Right forelimb (tissue), 1 donor: ENCODE results near the gene SLFN13.
"Not testable (repeated sequence)": the region's sequence is repeated elsewhere in the genome, so short reads cannot be mapped to it uniquely, and the experiment has no call there.

Source experiments
- DNase-seq: peaks from one replicate; pipeline ENCODE4 v3.0.0-alpha.2; 2018

The SLFN13 gene, protein sequence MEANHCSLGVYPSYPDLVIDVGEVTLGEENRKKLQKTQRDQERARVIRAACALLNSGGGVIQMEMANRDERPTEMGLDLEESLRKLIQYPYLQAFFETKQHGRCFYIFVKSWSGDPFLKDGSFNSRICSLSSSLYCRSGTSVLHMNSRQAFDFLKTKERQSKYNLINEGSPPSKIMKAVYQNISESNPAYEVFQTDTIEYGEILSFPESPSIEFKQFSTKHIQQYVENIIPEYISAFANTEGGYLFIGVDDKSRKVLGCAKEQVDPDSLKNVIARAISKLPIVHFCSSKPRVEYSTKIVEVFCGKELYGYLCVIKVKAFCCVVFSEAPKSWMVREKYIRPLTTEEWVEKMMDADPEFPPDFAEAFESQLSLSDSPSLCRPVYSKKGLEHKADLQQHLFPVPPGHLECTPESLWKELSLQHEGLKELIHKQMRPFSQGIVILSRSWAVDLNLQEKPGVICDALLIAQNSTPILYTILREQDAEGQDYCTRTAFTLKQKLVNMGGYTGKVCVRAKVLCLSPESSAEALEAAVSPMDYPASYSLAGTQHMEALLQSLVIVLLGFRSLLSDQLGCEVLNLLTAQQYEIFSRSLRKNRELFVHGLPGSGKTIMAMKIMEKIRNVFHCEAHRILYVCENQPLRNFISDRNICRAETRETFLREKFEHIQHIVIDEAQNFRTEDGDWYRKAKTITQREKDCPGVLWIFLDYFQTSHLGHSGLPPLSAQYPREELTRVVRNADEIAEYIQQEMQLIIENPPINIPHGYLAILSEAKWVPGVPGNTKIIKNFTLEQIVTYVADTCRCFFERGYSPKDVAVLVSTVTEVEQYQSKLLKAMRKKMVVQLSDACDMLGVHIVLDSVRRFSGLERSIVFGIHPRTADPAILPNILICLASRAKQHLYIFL

DNA sequence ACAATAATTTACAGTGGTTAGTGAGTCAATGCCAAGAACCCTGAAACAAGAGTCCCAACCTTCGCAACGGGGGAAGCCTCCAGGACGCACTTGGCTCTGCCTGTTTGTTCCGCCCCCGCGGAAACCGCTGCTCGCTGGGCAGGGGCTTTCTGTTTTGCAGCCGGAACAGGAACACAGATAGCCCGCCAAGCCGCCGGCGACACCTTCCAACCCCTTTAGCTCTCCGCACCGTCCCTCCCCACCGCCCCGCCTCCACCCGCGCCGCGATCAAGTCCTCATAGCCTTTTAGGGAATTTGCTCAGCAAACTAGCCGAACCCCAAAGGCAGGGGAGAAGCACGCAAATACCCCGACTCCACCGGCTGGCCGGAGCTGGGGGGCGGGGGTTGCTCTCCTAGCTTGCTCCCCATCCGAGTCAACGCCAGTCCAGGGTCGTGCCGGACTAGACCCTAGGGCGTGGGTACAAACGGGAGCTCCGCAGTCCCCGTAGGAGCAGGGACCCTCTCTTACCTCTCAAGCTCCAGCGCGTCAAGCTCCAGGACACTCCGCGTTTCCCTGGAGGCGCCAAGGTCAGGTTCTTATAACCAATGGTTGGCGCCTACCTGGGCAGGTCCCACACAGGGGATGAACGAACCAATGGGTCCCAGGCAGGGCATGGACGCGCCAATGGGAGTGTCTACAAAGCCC, at the start of gene SLFN13:
SLFN13 (minus strand) TSS at position 553 of the 685 bp plus-strand sequence. CDS start 3,086 bp downstream, outside the sequence.
- peak; percentile 78 for DNase-seq

DNA sequence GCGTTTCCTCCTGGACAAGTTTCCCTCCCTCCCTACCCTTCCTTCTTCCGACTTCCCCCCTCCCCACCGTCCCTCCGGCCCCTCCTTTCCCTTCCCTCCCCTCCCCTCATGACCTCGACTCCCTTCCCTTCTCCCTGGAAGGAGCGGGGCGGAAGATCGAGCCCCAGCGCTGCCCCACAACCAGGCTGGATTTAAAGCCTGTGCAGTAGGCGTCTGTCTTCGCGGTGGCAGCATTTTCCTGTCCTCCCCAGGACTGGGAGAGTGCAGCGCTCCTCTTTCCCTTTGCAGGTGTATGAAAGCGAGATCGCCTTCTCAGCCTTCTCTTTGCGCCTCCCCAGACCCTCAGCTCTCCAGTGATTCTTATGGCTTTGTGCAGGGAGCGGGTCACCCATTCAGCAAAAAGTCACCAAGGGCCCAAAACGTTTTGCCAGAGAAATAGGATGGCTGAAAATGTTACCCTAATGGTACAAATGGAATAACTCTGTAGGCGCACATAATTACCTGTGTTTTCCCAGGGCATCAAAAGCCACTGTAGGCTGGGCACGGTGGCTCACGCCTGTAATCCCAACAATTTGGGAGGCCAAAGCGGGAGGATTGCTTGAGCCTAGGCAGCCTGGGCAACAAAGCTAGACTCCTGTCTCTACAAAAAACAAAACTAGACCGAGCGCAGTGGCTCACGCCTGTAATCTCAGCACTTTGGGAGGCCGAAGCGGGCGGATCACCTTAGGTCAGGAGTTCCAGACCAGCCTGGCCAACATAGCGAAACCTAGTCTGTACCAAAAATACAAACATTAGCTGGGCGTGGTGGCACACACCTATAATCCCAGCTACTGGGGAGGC, 48.1 kb upstream of the SLFN13 start:
- DNase-seq: no peak

DNA sequence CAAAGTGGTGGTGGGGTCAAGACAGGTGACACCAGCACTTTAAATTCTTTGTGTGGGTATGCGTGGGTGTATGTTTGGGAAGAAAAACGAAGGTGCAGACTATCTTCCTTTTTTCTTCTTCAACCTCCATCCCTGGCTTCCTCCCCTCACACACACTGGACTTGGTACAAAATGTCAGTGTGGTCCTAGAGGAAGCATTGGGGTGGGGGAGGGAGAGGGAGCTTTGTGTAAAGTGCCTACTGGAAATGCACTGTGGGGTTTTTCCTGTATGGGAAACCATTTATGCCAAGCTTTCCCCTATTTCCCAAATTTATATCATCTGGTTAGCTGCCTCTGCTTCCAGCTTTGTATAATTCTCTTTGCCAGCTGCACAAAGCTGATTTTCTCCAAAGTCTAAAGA, 44.5 kb upstream of the SLFN13 start:
- no peak for DNase-seq

DNA sequence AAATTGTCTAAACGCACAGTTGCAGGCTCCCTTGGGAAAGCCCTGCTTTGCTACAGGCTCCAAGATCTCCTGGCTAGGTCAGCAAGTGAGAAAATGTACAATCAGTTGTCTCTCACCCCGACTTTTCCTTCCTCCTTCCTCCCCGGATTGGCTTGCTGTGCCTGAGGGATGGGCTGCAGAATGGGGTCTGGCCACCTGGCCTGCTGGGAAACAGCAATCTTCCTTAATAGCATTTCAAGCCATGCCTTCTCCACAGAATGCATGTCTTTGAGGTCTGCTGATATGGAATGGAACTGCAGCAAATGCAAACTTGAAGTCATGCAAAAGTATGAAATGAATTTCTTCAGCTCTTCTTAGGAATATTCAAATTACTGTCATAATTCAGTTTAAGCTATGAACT, 42.9 kb upstream of the SLFN13 start:
- DNase-seq: no peak

DNA sequence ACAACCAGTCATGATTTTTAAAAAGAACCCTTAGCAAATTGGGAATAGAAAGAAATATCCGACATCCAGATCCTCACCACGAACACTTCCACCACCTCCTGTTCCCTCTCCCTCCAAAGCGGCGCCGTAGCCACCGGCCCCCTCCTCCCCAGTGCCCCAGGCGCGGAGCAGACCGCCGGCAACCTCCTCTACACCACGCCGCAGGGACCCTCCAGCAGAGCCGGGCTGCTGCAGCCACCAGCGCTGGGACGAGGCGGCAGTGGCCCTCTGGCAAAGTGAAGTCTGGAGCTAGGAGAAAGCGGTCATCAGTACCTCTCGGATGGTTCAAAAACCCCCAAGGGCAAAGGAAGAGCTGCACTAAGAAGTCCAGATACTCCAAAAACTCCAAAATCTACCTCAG, 41.4 kb upstream of the SLFN13 start:
- no peak for DNase-seq

DNA sequence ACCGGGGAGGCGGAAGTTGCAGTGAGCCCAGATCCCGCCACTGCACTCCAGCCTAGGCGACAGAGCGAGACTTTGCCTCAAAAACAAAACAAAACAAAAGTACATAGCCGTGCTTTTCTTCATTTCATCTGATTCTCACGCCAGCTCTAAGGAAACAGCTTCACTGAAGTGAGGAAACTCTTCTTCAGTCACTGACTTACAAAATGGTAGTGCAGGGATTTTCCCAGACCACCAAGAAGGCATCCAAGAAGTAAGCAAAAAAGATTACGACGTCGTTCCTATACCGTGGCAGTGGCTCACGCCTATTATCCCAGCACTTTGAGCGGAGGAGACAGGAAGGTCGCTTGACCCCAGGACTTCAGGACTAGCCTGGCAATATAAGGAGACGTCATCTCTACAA, 40.4 kb upstream of the SLFN13 start:
- DNase-seq: no peak

DNA sequence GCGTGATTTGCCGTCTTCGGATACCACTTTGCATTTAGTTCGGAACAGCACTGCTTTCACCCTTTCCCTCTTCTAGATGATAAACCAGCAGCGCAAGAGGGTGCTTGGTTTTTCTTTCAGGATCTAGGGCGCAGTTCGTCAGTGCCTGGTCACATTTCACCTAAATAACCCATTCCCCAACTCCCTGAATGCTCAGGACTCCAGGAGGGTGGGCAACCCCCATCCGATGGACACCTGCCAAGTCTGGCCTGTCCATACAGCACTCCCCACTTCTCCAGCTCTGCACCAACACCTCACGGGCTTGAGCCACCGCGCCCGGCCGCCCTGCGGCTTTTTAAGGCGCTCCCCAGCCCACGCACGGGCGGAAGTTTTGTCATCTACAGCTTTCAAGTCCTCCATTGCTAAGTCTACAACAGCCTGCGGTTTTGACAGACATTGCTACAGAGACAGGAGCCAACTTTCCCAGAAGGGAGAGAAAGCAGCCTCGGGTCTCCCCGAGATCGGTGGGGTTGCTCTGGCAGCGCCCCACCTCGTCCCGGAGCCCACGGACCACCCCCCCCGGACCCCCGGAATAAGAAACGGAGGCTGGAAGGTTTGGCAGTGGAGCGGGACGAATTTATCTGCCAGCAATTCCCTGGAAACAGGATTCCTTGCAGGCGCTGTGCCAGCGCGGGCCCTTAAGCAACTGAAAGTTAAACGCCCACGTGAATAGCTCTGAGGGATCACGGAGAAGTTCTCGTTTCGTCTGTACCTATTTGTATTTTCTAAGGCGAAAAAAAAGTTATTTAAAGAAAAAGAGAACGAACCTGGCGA, 38.6 kb upstream of the SLFN13 start:
- no peak for DNase-seq

DNA sequence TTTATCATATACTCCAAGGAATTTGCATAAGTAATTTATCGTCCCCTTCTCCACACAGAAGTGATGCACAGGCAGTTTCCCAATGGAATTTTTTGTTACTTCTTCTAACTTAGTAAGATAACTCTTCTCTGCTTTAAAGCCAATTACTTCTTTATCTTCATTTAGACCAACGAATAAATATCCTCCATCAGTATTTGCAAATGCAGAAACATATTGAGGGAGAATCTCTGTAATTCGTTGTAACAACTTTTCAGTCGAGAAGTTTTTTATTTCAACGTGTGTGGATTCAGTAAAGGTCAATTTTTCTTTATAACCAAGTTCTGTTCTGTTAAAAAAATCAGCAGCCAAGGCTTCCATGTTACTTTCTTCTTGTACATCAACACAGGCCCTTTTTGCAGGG, 30.7 kb upstream of the SLFN13 start:
- DNase-seq: no peak

DNA sequence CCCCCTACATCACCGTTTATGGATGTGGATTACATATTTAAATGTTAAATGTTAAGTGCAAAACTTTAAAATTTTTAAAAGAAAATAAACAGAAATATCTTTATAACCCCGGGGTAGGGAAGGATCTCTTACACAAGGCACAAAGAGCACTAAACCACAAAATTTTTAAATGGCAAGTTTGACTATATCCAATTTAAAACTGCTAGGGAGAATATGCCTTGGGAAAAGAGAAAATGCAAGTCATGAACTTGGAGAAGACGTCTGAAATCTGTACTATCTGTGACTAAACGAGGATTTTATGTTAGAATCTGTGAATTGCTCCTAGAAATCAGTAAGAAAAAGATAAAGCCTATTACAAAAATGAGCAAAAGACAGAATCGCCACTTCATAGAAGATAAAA, 28.7 kb upstream of the SLFN13 start:
- no peak for DNase-seq

DNA sequence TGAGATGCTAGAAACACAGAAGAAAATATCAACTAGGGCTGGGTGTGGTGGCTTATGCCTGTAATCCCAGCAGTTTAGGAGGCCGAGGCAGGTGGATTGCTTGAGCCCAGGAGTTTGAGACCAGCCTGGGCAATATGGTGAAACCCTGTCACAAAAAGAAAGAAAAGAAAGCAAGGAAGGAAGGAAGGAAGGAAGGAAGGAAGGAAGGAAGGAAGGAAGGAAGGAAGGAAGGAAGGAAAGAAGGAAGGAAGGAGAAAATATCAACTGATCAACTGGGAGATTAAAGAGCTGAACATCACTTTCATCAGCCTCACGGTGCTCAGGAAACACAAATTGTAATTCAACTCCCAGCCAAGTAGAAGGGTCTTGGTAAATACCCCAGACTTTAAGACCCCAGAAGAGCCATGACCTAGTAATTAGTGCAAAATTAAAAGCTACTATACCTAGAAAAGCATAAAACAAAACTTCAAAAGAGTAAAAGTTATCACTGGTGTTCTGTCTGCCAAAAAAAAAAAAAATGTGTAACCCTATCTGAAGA, 27.8 kb upstream of the SLFN13 start:
- no peak for DNase-seq

DNA sequence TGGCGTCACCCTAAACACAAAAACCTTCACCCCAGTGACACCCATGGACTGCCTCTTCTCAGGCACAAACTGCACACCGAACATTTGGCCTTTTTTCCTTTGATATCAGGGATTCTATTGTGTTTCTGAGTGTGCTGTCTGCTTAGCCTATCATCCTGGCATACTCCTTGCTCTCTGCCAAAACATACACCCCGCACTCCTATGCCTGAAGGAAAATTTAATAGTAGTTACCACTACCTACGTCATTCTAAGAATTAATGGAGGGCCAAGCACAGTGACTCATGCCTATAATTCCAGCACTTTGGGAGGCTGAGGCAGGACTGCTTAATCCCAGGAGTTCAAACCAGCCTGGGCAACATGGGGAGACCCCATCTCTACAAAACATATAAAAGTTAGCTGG, 19.9 kb upstream of the SLFN13 start:
- no peak for DNase-seq

DNA sequence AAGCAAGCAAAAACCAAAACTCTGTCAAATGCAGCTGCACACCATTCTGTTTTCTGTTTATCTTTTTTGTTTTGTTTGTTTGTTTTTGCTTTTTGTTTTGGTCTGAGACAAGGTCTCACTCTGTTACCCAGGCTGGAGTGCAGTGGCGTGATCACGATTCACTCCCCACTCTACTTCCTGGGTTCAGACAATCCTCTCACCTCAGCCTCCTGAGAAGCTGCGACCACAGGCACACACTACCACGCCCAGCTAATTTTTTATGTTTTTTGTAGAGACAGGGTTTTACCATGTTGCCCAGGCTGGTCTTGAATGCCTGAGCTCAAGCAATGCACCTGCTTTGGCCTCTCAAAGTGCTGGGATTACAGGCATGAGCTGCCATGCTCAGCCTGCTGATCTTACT, 19.3 kb upstream of the SLFN13 start:
- DNase-seq: no peak

DNA sequence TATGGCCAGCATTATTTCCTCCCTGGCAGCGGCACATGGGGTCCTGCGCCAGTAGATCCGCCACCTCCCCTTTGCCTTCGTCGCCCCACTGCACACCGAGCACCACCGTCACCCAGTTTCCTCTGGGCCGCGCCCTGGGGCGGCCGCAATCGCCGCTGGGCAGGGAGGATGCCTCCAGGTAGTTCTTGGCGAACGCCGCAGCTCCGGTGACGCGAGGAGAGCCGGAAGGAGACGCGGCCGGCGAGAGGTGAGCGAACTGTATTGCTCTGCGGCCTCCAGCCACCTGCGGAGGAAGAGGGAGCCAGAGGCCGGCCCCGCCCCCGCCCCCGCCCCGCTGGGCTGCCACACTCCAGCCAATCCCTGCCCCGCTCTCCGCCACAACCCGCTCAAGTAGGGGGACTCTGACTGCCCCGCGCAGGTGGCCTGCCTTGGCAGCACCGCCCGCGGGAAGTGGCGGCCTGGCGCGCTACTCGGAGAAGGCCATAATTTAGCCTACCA, 11.8 kb upstream of the SLFN13 start:
- no peak for DNase-seq

DNA sequence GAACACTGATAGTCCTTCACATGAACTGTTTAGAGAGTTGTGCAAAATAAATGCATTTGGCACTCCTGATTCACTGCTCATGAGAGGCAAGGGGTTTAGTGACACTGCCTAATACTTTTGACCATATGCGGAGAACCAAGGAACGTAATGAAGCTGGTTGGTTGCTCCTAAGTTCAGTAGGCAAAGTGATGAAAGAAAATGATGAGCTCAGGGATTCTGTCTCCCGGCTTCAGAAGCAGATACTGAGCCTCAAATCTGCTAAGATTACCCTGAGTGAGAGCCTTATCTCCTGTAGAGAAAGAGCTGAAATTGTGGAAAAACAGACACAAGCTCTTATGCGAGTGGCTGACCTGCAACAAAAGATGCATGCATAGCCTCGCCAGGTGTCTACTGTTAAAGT, 5.5 kb upstream of the SLFN13 start:
- DNase-seq: not testable (repeated sequence)

DNA sequence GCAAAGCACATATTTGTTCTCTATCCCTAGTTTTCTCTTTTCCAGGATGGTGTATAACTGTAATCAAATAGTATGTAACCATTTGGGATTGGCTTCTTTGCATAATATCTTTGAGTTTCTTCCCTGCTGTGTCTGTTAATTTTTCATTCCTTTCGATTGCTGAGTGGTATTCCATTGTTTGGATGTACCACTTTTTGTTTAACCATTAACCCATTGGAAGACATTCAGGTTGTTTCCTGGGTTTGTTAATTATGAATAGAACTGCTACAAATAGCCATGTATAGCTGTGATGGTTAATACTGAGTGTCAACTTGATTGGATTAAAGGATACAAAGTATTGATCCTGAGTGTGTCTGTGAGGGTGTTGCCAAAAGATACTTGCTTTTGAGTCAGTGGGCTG, 4.6 kb upstream of the SLFN13 start:
- DNase-seq: no peak

DNA sequence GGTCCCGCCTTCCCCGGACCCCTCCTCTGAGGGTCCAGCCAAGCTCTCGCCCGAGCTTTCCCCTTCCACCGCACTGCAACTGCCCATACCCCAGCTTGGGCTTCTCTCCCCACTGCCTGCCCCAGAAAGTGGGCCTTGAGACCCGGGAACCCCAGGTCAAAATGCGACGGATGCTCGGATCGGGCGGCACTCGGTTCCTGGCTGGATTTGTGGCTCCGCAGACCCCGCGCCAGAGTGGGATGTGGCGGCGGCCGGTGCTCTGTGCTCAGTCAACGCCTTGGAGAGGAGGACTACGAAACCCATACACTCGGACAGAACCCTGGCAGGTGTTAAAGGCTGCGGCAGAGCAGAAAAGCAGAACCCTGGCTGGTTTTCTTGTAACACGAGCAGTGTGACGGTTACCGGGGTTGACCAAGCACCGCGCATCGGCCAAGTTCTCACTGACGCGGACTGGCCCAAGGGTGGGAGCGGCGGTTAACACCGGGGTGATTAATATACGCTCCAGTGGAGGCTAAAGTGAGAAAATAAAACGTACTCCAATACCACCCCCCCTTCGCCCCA, 885 bp upstream of the SLFN13 start:
- DNase-seq: peak; percentile 63

DNA sequence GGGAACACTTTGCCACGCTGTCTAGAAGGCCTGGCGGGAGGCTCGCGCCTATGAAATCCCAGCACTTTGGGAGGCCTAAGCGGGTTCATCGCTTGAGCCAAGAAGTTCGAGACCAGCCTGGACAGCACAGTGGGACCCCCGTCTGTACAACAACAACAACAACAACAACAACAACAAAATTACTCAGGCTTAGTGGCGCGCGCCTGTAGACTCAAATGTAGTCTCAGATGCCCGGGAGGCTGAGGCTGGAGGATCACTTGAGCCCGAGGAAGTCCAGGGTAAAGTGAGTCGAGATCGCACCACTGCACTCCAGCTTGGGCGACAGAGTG, 297 bp upstream of the SLFN13 start:
- DNase-seq: no peak

DNA sequence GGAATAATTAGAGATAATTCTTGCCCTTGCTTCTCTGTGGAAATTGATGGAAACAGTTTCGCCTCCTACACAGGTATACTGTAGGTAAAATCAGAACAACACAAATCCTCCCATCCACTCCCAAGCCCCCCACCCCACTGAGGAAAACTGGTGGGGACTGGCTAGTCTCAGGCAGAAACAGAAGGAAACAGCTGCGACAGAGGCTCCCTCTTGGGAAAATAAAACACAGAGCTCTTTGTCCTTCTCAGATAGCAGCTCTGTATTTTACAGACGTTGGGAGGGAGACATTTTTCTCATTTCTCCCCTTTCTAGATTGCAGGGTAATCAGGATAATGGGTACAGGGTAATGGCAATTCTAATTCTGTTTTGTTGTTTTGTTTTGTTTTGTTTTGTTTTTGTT, 1.1 kb downstream of the SLFN13 start:
- no peak for DNase-seq

DNA sequence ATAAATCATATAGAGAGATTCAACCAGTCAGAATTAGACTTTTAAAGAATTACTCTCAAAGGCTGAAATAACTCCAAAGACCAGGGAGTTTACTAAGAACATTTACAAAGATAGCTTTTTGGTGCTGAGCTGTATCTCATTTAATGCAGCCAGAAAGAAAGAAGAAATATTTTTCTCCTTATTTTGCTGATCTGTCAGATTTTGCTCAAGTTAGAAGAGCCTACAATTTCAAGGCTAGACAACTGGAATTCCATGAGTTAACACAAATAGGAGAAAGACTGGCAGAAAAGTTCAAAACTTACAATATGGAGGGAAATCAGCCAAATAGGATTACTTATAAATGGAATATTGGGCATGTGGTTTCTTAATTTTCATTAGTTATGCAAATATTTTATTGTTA, 10.1 kb downstream of the SLFN13 start:
- no peak for DNase-seq

DNA sequence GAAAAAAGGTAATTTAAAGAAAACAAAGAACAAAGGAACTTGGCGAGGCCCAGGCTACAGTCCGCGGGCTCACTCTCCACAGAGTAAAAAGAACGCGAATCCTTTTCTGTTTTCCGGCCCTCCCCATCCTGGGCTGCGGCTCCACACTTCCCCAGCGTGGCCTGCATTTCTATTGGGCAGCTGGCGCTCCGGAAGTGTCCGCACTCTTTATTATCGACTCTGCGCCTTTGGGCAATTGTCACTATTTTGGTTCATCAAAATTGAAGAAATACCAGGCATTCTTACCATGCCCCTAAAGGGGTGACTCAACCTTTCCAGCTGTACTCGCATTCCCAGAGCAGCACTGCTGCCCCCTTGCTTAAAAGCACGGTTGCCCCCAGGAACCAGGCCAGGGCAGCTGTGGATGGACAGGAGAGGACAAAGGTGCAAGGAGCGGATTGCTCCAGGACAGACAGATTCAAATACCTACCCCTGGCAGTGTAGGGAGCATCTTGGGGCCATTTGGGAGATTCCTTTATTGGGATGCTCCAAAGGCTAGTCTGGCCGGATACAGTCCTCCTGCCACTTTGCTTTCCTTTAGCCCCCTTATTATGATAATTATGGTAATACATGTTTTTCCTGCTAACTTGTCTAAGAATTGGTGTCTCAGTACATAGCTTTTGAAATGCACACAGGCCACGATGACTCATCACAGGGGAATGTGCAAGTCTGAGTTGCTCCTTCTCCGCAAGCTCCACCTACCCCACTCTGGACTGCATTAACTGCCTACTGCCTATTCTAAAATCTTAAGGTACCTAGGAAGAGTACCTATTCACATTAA, 15.3 kb downstream of the SLFN13 start:
- peak; percentile 69 for DNase-seq
